Common myeloid progenitor, CD34-positive (primary cell): ENCODE measurements around the gene MIP.
"Not testable (repeated sequence)": the region's sequence is repeated elsewhere in the genome, so short reads cannot be mapped to it uniquely, and the experiment has no call there.

Experiments used
- CTCF ChIA-PET: fragments of 350-600 bp; sonication (Branson Sonifier 250); formaldehyde crosslinking; loops from one replicate; lab custom pipeline; 2021; ENCODE audit warnings: antibody characterized with exemption; lab: Charles Lee
- POLR2A ChIA-PET: fragments of 350-600 bp; sonication (Branson Sonifier 250); formaldehyde crosslinking; loops from one replicate; lab custom pipeline; 2021; ENCODE audit warnings: antibody characterized with exemption; lab: Charles Lee
- DNase-seq, 3 donors: peaks; one replicate each; pipeline versions ENCODE4 v3.0.0 to v3.0.0-alpha.2; 2013
- H3K27ac ChIP-seq, 2 experiments: 1 replicate in 1 of 2; 2 replicates in 1 of 2; pipeline ENCODE4 v1.7.0; 2013; ENCODE audit warnings: inconsistent platforms in 2 of 2, low read length in 2 of 2, mild to moderate bottlenecking in 2 of 2, low read depth in 1 of 2, moderate library complexity in 1 of 2; ENCODE audit not compliant: severe bottlenecking in 2 of 2, insufficient read depth in 1 of 2, poor library complexity in 1 of 2
- H3K27me3 ChIP-seq, 5 experiments: replicated peaks in 2 of 5; 1 replicate in 3 of 5; 2 replicates in 2 of 5; pipeline versions ENCODE4 v1.6.1 to v1.7.0; 2013; ENCODE audit warnings: low read length in 4 of 5, mild to moderate bottlenecking in 2 of 5, moderate library complexity in 2 of 5, inconsistent platforms in 1 of 5; ENCODE audit not compliant: insufficient read depth in 5 of 5, control insufficient read depth in 4 of 5
- H3K36me3 ChIP-seq, 4 experiments: 1 replicate in 2 of 4; 2 replicates in 2 of 4; pipeline versions ENCODE4 v1.6.1 to v1.7.0; 2013; ENCODE audit warnings: low read length in 3 of 4, control low read depth in 1 of 4, mild to moderate bottlenecking in 1 of 4; ENCODE audit not compliant: control insufficient read depth in 4 of 4, insufficient read depth in 4 of 4
- H3K4me1 ChIP-seq, 4 experiments: 1 replicate in 3 of 4; 2 replicates in 1 of 4; pipeline versions ENCODE4 v1.6.1 to v1.7.1; 2013; ENCODE audit warnings: low read length in 3 of 4, mild to moderate bottlenecking in 3 of 4, control low read depth in 1 of 4, inconsistent platforms in 1 of 4, moderate library complexity in 1 of 4; ENCODE audit not compliant: control insufficient read depth in 4 of 4, insufficient read depth in 4 of 4; ENCODE audit errors: control extremely low read depth in 1 of 4
- H3K4me3 ChIP-seq, 7 experiments: 1 replicate in 4 of 7; 2 replicates in 3 of 7; pipeline versions ENCODE4 v1.5.1 to v1.7.0; 2013; ENCODE audit warnings: mild to moderate bottlenecking in 7 of 7, low read length in 6 of 7, moderate library complexity in 6 of 7, inconsistent platforms in 2 of 7, low read depth in 2 of 7, control low read depth in 1 of 7; ENCODE audit not compliant: insufficient read depth in 4 of 7, control insufficient read depth in 1 of 7; ENCODE audit errors: extremely low read depth in 1 of 7
- H3K9me3 ChIP-seq, 5 experiments: 1 replicate in 4 of 5; 2 replicates in 1 of 5; pipeline versions ENCODE4 v1.6.1 to v1.7.1; 2013; ENCODE audit warnings: low read length in 4 of 5, mild to moderate bottlenecking in 2 of 5, inconsistent platforms in 1 of 5, low read depth in 1 of 5, moderate library complexity in 1 of 5; ENCODE audit not compliant: control insufficient read depth in 4 of 5, insufficient read depth in 2 of 5; ENCODE audit errors: control extremely low read depth in 1 of 5
- WGBS: methylation state at CpG from one replicate; pipeline ENCODE4 v1.1.5; 2013; ENCODE audit not compliant: insufficient coverage; 5-methylcytosine and 5-hydroxymethylcytosine counted together

MIP gene

DNA sequence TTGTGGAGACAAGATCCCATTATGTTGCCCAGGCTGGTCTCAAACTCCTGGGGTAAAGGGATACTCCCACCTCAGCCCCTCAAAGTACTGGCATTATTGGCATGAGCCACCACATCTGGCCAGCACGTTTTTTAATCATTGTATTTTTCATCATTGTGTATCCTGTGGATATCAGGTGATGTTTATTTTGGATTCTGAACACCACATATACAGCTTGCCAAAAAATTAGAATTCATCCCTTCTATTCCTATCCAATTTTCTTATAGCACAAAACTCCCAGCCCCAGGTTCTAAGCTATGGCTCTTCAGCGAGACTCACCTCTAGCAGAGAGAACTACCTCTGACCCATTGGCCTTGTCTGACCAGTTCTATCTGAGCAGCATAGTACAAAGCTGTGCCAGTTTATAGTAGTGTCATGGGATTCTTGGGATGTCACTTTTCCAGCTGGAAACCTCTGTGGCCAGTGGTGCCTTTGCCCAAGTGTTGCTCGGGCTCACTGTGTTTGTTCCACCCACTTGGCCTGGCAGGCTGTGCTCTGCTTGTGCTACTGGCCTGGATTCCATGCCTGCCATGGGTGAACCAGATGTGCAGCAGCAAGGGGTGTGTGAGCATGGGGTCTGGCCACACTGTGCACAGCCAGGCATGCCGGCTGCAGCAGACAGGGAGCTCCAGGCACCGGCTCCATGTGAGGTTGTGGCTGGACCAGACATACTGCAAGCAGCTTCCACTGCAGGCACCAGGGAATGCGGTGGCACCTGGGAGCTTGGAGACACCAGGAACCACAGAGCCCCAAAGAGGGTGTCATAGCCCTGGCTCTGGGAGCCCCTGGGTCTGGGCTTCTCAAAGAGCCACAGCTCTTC, 42.4 kb downstream of the MIP start:
- H3K27me3 ChIP-seq = no peaks in the 10 kb centered on the region
- 93% methylated on average over 4 of the region's 6 CpGs for WGBS
- no peaks in the 10 kb centered on the region for H3K4me1 ChIP-seq
- POLR2A ChIA-PET = interaction anchor here (0.6 kb wide), 1 partner anchor 249 kb away, joined by 5 read pairs; no protein-coding TSS in a partner anchor
- peaks cover under 1 to 19% (median 5%) of the 10 kb centered on the region in 4 experiments for H3K36me3 ChIP-seq
- no peak overlapping the region for H3K4me3 ChIP-seq
- no peak overlapping the region for H3K27ac ChIP-seq
- DNase-seq = no peak
- no peaks in the 10 kb centered on the region for H3K9me3 ChIP-seq
- CTCF ChIA-PET = interaction anchor here (0.6 to 1.8 kb wide), 3 partner anchors 9 to 52 kb away, joined by 3 to 4 read pairs (median 3); no protein-coding TSS in a partner anchor

DNA sequence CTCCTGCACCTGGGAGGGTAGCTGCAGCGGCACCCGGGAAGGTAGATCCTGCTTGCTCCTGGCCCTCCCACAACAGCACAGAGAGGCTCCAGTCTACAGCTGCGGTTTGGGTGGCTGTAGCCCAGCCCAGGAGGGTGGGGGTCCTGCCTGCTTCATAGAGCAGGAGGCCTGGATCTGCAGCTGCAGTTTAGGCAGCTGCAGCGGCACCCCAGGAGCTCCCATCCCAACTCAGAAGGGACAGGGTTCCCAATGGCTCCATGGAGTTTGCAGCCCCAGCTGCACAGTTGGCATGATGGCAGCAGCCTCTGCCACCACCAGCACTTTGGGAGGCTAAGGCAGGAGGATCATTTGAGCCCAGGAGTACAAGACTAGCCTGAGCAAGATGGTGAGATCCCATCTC, 43.7 kb downstream of the MIP start:
- Histone ChIP-seq H3K36me3 (peaks cover 0 to 10% (median 0%) of the 10 kb centered on the region in 4 experiments), H3K4me1 (no peaks in the 10 kb centered on the region), H3K27me3 (no peaks in the 10 kb centered on the region), H3K9me3 (no peaks in the 10 kb centered on the region), H3K27ac (no peak overlapping the region), H3K4me3 (no peak overlapping the region)
- CTCF ChIA-PET = interaction anchor here (1.0 to 2.4 kb wide), 3 partner anchors 13 to 54 kb away, joined by 3 to 6 read pairs (median 6); no protein-coding TSS in a partner anchor
- no peak for DNase-seq
- 94% methylated on average over 4 of the region's 4 CpGs for WGBS
- POLR2A ChIA-PET = no interaction called here

DNA sequence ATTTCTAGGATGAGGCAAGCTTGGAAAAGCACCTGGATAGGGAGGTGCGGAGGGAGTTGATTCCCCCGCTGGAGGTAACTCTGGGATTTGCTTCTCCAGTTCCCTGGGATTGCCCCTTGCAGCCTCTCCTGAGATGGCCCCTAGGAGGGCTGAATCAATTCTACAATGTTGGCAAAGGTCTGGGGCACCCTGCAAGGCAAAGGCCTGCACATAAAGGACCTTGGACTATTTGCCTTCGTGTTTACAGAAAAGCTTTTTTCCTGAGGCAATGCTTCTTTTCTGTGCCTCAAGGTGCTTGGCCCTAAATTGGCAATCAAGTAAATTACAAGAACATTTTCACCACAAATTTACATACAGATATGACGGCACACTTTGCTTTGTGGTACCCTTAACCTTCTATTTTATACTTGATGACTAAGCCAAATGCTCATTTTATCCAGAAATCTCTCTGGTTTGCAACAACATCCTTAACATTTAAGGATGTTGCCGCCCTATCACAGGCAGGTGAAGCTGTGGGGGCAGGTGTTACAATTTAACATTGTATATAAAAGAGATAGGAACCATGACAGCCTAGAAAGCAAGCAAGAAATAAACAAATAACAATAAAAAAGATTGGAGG, 45.5 kb downstream of the MIP start:
- CTCF ChIA-PET = interaction anchor here (0.7 to 2.4 kb wide), 2 partner anchors 9 to 14 kb away, joined by 3 to 6 read pairs; no protein-coding TSS in a partner anchor

DNA sequence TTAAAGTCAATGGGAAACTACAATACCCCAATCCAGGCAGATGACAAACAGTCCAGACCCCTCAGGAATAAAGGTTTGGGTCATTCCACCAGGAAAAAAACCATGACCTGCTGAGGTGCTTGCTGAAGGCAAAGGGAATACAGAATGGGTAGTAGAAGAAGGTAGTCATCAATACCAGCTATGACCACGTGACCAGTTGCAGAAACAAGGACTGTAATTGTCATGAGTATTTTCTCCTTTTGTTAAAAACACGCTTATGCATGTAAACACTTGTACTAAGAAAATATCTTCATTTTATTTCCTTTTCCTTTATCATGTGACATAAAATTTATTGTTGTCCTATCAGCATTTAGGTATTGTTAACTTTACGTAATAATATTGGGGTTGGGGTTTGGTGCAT, 50.2 kb downstream of the MIP start:
- H3K4me3 ChIP-seq, DNase-seq, H3K27me3 ChIP-seq, H3K27ac ChIP-seq, POLR2A ChIA-PET, CTCF ChIA-PET, H3K36me3 ChIP-seq, H3K4me1 ChIP-seq, H3K9me3 ChIP-seq: not testable (repeated sequence)
- no CpG with 5 or more reads among the region's 3 CpGs for WGBS

More for the DNA sequence above, 45.5 kb downstream of the MIP start:
- Histone ChIP-seq H3K27ac (no peak overlapping the region), H3K27me3 (no peaks in the 10 kb centered on the region), H3K9me3 (no peaks in the 10 kb centered on the region), H3K4me3 (no peak overlapping the region), H3K4me1 (no peaks in the 10 kb centered on the region), H3K36me3 (peaks cover 0 to 6% (median 0%) of the 10 kb centered on the region in 4 experiments)
- POLR2A ChIA-PET = no interaction called here
- 96% methylated on average over 4 of the region's 5 CpGs for WGBS
- no peak for DNase-seq

DNA sequence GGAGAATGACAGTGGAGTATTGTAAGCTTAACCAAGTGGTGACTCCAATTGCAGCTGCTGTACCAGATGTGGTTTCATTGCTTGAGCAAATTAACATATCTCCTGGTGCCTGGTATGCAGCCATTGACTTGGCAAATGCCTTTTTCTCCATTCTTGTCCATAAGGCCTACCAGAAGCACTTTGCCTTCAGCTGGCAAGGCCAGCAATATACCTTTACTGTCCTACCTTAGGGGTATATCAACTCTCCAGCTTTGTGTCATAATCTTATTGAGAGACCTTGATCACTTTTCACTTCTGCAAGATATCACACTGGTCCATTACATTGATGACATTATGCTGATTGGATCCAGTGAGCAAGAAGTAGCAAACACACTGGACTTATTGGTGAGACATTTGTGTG, 52.8 kb downstream of the MIP start:
- H3K9me3 ChIP-seq, DNase-seq, H3K4me1 ChIP-seq, H3K27ac ChIP-seq, H3K27me3 ChIP-seq, CTCF ChIA-PET, H3K36me3 ChIP-seq, POLR2A ChIA-PET, H3K4me3 ChIP-seq: not testable (repeated sequence)

DNA sequence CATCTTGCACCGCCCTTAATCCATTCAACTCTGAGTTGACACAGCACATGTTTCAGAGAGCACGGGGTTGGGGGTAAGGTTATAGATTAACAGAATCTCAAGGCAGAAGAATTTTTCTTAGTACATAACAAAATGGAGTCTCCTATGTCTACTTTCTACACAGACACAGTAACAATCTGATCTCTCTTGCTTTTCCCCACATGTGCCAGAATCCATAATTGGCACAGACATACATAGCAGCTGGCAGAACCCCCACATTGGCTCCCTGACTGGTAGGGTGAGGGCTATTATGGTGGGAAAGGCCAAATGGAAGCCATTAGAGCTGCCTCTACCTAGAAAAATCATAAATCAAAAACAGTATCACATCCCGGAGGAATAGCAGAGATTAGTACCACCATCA, 53.3 kb downstream of the MIP start:
- DNase-seq, H3K27me3 ChIP-seq, POLR2A ChIA-PET, H3K36me3 ChIP-seq, H3K9me3 ChIP-seq, H3K27ac ChIP-seq, H3K4me1 ChIP-seq, H3K4me3 ChIP-seq, CTCF ChIA-PET: not testable (repeated sequence)
- WGBS = no CpG with 5 or more reads among the region's 3 CpGs
